SU-DHL-6 (cell line): ENCODE measurements around the gene DOCK6.

Experiments
- CTCF ChIP-seq: fragments of 200-600 bp; sonication (generic); IDR thresholded peaks from one replicate; pipeline ENCODE4 v1.5.1; 2017; ENCODE audit warnings: antibody characterized with exemption, mild to moderate bottlenecking, low read length, moderate library complexity; ENCODE audit not compliant: insufficient read depth, poor library complexity, severe bottlenecking
- EZH2phosphoT487 ChIP-seq: fragments of 200-600 bp; sonication (generic), shearing (Covaris generic); conservative IDR thresholded peaks from 2 replicates; pipeline ENCODE4 v1.6.1; 2018; ENCODE audit warnings: mild to moderate bottlenecking, antibody characterized with exemption, low read length, moderate library complexity, mixed read lengths

- TF ChIP-seq CTCF = no peak
- TF ChIP-seq EZH2phosphoT487 = no peak
Measured at GRCh38 chr19:11197291-11198174, 64.8 kb downstream of the DOCK6 start, which contains the start of gene KANK2.
